HAP-1 (cell line): ENCODE results near the gene NT5C3A.

ENCODE experiments used
- DNase-seq, 2 experiments: peaks; one replicate each; pipeline ENCODE4 v3.0.0-alpha.2; 2016 to 2020; ENCODE audit warnings: low spot score in 2 of 2
- H3K27me3 ChIP-seq: fragments of 250-450 bp; sonication (Bioruptor Pico); 2 replicates; pipeline ENCODE4 v1.5.1; 2020; ENCODE audit warnings: low read depth, mild to moderate bottlenecking, moderate library complexity
- H3K36me3 ChIP-seq: fragments of 250-450 bp; sonication (Bioruptor Pico); replicated peaks from 2 replicates; pipeline ENCODE4 v1.5.1; 2020; ENCODE audit warnings: mild to moderate bottlenecking
- H3K4me1 ChIP-seq: fragments of 250-450 bp; sonication (Bioruptor Pico); 2 replicates; pipeline ENCODE4 v1.5.1; 2020; ENCODE audit warnings: mild to moderate bottlenecking
- H3K4me3 ChIP-seq: fragments of 250-450 bp; sonication (Bioruptor Pico); 2 replicates; pipeline ENCODE4 v1.5.1; 2020; ENCODE audit warnings: mild to moderate bottlenecking, moderate library complexity
- H3K9me3 ChIP-seq: fragments of 250-450 bp; sonication (Bioruptor Pico); 2 replicates; pipeline ENCODE4 v1.5.1; 2020; ENCODE audit warnings: mild to moderate bottlenecking, moderate library complexity
- in situ Hi-C: fragments of 300-500 bp; cut with MboI; formaldehyde crosslinking; loops from 3 replicates; pipeline ENCODE4 v1.14.3; 2020; ENCODE audit warnings: low sequenced_read_pairs, inconsistent platforms, mixed read lengths

Gene NT5C3A

GRCh38 chr7:33091111-33091531 is 28.5 kb upstream of the NT5C3A start:
- H3K4me3 ChIP-seq = no peak overlapping the region
- in situ Hi-C loops = no loop called here
- H3K27me3 ChIP-seq = no peaks in the 10 kb centered on the region
- no peaks in the 10 kb centered on the region for H3K9me3 ChIP-seq
- no peaks in the 10 kb centered on the region for H3K4me1 ChIP-seq
- H3K36me3 ChIP-seq = peaks cover 19% of the 10 kb centered on the region
- DNase-seq = no peak

GRCh38 chr7:33089142-33089541 is 26.6 kb upstream of the NT5C3A start:
- no peaks in the 10 kb centered on the region for H3K27me3 ChIP-seq
- no peak for DNase-seq
- in situ Hi-C loops = no loop called here
- no peaks in the 10 kb centered on the region for H3K9me3 ChIP-seq
- no peaks in the 10 kb centered on the region for H3K4me1 ChIP-seq
- H3K36me3 ChIP-seq = peaks cover 4% of the 10 kb centered on the region
- H3K4me3 ChIP-seq = no peak overlapping the region

GRCh38 chr7:33087858-33088257 is 25.3 kb upstream of the NT5C3A start:
- H3K36me3 ChIP-seq = no peaks in the 10 kb centered on the region
- no peak overlapping the region for H3K4me3 ChIP-seq
- no peaks in the 10 kb centered on the region for H3K4me1 ChIP-seq
- no peak for DNase-seq
- H3K27me3 ChIP-seq = no peaks in the 10 kb centered on the region
- in situ Hi-C loops = no loop called here
- no peaks in the 10 kb centered on the region for H3K9me3 ChIP-seq

GRCh38 chr7:33087356-33087755 is 24.8 kb upstream of the NT5C3A start:
- Histone ChIP-seq H3K4me1 (no peaks in the 10 kb centered on the region), H3K9me3 (no peaks in the 10 kb centered on the region), H3K4me3 (no peak overlapping the region), H3K36me3 (no peaks in the 10 kb centered on the region), H3K27me3 (no peaks in the 10 kb centered on the region)
- in situ Hi-C loops = no loop called here
- no peak for DNase-seq

- Histone ChIP-seq H3K36me3 (no peaks in the 10 kb centered on the region), H3K27me3 (no peaks in the 10 kb centered on the region), H3K9me3 (no peaks in the 10 kb centered on the region), H3K4me1 (peaks cover 20% of the 10 kb centered on the region), H3K4me3 (no peak overlapping the region)
- in situ Hi-C loops = no loop called here
- peak; percentile 68 to 88 for DNase-seq
Observed at GRCh38 chr7:33079763-33080690, 17.5 kb upstream of the NT5C3A start.

GRCh38 chr7:33079096-33079495 is 16.5 kb upstream of the NT5C3A start:
- Histone ChIP-seq H3K9me3 (no peaks in the 10 kb centered on the region), H3K4me1 (peaks cover 20% of the 10 kb centered on the region), H3K27me3 (no peaks in the 10 kb centered on the region), H3K4me3 (no peak overlapping the region), H3K36me3 (no peaks in the 10 kb centered on the region)
- in situ Hi-C loops = no loop called here
- DNase-seq = no peak

GRCh38 chr7:33076737-33077136 is 14.2 kb upstream of the NT5C3A start:
- in situ Hi-C loops = no loop called here
- no peak overlapping the region for H3K4me3 ChIP-seq
- no peaks in the 10 kb centered on the region for H3K36me3 ChIP-seq
- H3K4me1 ChIP-seq = peaks cover 20% of the 10 kb centered on the region
- DNase-seq = no peak
- H3K27me3 ChIP-seq = no peaks in the 10 kb centered on the region
- H3K9me3 ChIP-seq = no peaks in the 10 kb centered on the region

- H3K4me3 ChIP-seq = no peak overlapping the region
Observed at GRCh38 chr7:33075818-33076518, 13.4 kb upstream of the NT5C3A start.

GRCh38 chr7:33073243-33073642 is 10.7 kb upstream of the NT5C3A start:
- Histone ChIP-seq H3K4me1 (no peaks in the 10 kb centered on the region), H3K27me3 (no peaks in the 10 kb centered on the region), H3K4me3 (no peak overlapping the region), H3K36me3 (no peaks in the 10 kb centered on the region), H3K9me3 (peaks cover 15% of the 10 kb centered on the region; the same call in 1 of the 2 replicates)
- DNase-seq = no peak
- in situ Hi-C loops = no loop called here

More at GRCh38 chr7:33075818-33076518, 13.4 kb upstream of the NT5C3A start:
- Histone ChIP-seq H3K36me3 (no peaks in the 10 kb centered on the region), H3K4me1 (peaks cover 17% of the 10 kb centered on the region), H3K27me3 (no peaks in the 10 kb centered on the region), H3K9me3 (peaks cover under 1% of the 10 kb centered on the region; the same call in 1 of the 2 replicates)
- in situ Hi-C loops = no loop called here
- DNase-seq = no peak

- Histone ChIP-seq H3K36me3 (no peaks in the 10 kb centered on the region), H3K9me3 (peaks cover 15% of the 10 kb centered on the region; the same call in 1 of the 2 replicates), H3K27me3 (no peaks in the 10 kb centered on the region), H3K4me3 (no peak overlapping the region), H3K4me1 (no peaks in the 10 kb centered on the region)
- in situ Hi-C loops = no loop called here
- no peak for DNase-seq
Observed at GRCh38 chr7:33072471-33072870, 9.9 kb upstream of the NT5C3A start.

GRCh38 chr7:33070831-33071230 is 8.3 kb upstream of the NT5C3A start:
- no peaks in the 10 kb centered on the region for H3K36me3 ChIP-seq
- H3K9me3 ChIP-seq = peaks cover 20% of the 10 kb centered on the region
- in situ Hi-C loops = no loop called here
- H3K4me1 ChIP-seq = no peaks in the 10 kb centered on the region
- DNase-seq = no peak
- H3K27me3 ChIP-seq = no peaks in the 10 kb centered on the region
- no peak overlapping the region for H3K4me3 ChIP-seq

- H3K36me3 ChIP-seq = no peaks in the 10 kb centered on the region
- H3K4me3 ChIP-seq = no peak overlapping the region
- no peaks in the 10 kb centered on the region for H3K27me3 ChIP-seq
- in situ Hi-C loops = no loop called here
- no peaks in the 10 kb centered on the region for H3K4me1 ChIP-seq
- H3K9me3 ChIP-seq = peaks cover 21% of the 10 kb centered on the region
- no peak for DNase-seq
Observed at GRCh38 chr7:33070277-33070676, 7.7 kb upstream of the NT5C3A start.

- Histone ChIP-seq H3K4me1 (peaks cover 3% of the 10 kb centered on the region; the same call in 1 of the 2 replicates), H3K36me3 (no peaks in the 10 kb centered on the region), H3K27me3 (no peaks in the 10 kb centered on the region), H3K9me3 (peaks cover 21% of the 10 kb centered on the region), H3K4me3 (no peak overlapping the region)
- in situ Hi-C loops = no loop called here
- DNase-seq = no peak
Observed at GRCh38 chr7:33067921-33068320, 5.3 kb upstream of the NT5C3A start.

- Histone ChIP-seq H3K27me3 (no peaks in the 10 kb centered on the region), H3K4me1 (peaks cover 3% of the 10 kb centered on the region; the same call in 1 of the 2 replicates), H3K36me3 (no peaks in the 10 kb centered on the region), H3K9me3 (peaks cover 21% of the 10 kb centered on the region), H3K4me3 (no peak overlapping the region)
- in situ Hi-C loops = no loop called here
- DNase-seq = no peak
Observed at GRCh38 chr7:33066771-33067170, 4.2 kb upstream of the NT5C3A start.
